Raji (cell line): ENCODE measurements around the gene ELP5.

Experiments used
- POLR2A ChIP-seq: IDR thresholded peaks from 2 replicates; pipeline ENCODE4 v1.6.1; 2011; ENCODE audit warnings: low read depth, low read length, control low read depth; ENCODE audit not compliant: insufficient read depth

ELP5 gene

GRCh38 chr17:7215652-7216180, 36.3 kb upstream of the ELP5 start:
- TF ChIP-seq POLR2A = no peak

GRCh38 chr17:7216242-7217112, 35.5 kb upstream of the ELP5 start:
- TF ChIP-seq POLR2A = no peak

GRCh38 chr17:7217113-7217987, 34.7 kb upstream of the ELP5 start:
- TF ChIP-seq POLR2A = 0 out of 2 replicates have a peak, but pooled peaks have one; percentile 50

GRCh38 chr17:7218166-7218565, 33.8 kb upstream of the ELP5 start:
- TF ChIP-seq POLR2A = no peak

GRCh38 chr17:7218758-7219157, 33.3 kb upstream of the ELP5 start:
- TF ChIP-seq POLR2A = no peak

GRCh38 chr17:7219229-7219811, 32.7 kb upstream of the ELP5 start:
- TF ChIP-seq POLR2A = no peak

- peak; percentile 91 for TF ChIP-seq POLR2A
Observed at GRCh38 chr17:7219812-7220592, 32.0 kb upstream of the ELP5 start, which contains the start of the genes ACADVL and DLG4. Gene ACADVL (plus strand): TSS chr17:7219938. CDS start chr17:7219985, 47 bp downstream. Gene DLG4 (minus strand): TSS chr17:7219836.

GRCh38 chr17:7220593-7221277, 31.3 kb upstream of the ELP5 start:
- TF ChIP-seq POLR2A = peak; percentile 26; the same call in 1 of the 2 replicates

GRCh38 chr17:7221278-7222092, 30.5 kb upstream of the ELP5 start:
- peak; percentile 19; the same call in 1 of the 2 replicates for TF ChIP-seq POLR2A

- TF ChIP-seq POLR2A = peak; percentile 16; the same call in 1 of the 2 replicates
Observed at GRCh38 chr17:7222093-7222971, 29.7 kb upstream of the ELP5 start.

- no peak; the same call in 1 of the 2 replicates for TF ChIP-seq POLR2A
Observed at GRCh38 chr17:7222972-7223292, 29.1 kb upstream of the ELP5 start.

GRCh38 chr17:7223375-7223774, 28.6 kb upstream of the ELP5 start:
- TF ChIP-seq POLR2A = no peak
